ENCODE results near the gene ZBTB37. TPM values are rescaled to one million over a fixed set of nuclear protein-coding genes. Genes with fewer than 3 reads are reported as not detected.

ZBTB37 gene
- total and polyA plus RNA-seq, 2 of the 4 experiments (the other 2 are of a cell fraction), result 1.0 to 13.1 TPM

DNA sequence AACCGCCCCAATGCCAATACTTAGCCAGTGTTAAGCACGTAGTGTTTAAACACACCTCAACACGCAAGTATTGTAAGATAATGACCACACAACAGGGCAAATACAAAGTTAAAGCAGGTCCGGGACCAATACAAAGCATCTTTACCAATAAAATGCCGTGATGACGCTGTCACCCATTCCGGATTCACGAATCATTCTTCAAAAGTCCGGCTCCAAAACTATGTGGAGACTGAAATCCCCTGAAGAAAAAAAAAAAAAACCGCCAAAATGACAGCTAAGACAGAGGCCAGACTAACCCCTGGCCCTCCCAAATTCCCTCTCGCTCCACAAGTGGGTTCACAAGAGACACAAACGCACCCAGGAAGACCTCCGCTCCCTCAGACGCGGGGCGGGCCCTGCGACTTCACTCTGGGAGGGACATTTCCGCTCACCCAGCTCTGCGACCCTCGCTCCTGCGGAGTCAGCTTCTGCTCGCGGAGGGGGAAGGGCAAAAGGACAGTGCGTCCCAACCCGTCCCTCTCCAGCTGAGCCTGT, 44.3 kb upstream of the ZBTB37 start:
- peak overlapping the region; percentile 72 for H3K9ac ChIP-seq (ENCODE audit: low read depth, low read length)
- H3K14ac ChIP-seq (replicated peaks; ENCODE audit: low read depth, low read length), result peak overlapping the region; percentile 91
- CTCF ChIA-PET, result interaction anchor here (2.7 kb wide), 1 partner anchor 394 kb away, joined by 14 read pairs; no protein-coding TSS in a partner anchor
- peaks cover 10 to 42% of the 10 kb centered on the region in 2 experiments for H3K79me1 ChIP-seq (ENCODE audit: low read depth in 1 of 2, low read length in 2 of 2)
- no peaks in the 10 kb centered on the region for H4K20me1 ChIP-seq (ENCODE audit: insufficient read depth, low read length)
- H2BK5ac ChIP-seq (ENCODE audit: low read depth, low read length, poor library complexity, severe bottlenecking), result peak overlapping the region; percentile 74
- H2BK20ac ChIP-seq (ENCODE audit: low read depth, low read length), result 0 out of 2 replicates have a peak overlapping the region, but pooled peaks have one; percentile 5
- POLR2A ChIA-PET (ENCODE audit: unreplicated experiment), result interaction anchor here (0.5 to 0.9 kb wide), 3 partner anchors 9 to 60 kb away, joined by 3 to 6 read pairs (median 3); no protein-coding TSS in a partner anchor
- peak overlapping the region; percentile 79 for H2BK15ac ChIP-seq (ENCODE audit: low read depth, low read length)
- WGBS, 2 experiments (ENCODE audit: extremely low coverage in 2 of 2, insufficient read length in 1 of 2), result 0% methylated on average over 6 of the region's 25 CpGs; no CpG with 5 or more reads in 1 of the 2 experiments
- H3K9me3 ChIP-seq (ENCODE audit: control insufficient read depth, insufficient read depth, low read length), result no peaks in the 10 kb centered on the region
- TSS peak; percentile 58 for BruUV-seq (replicated peaks)
- TF ChIP-seq CHD1 (IDR thresholded peaks at IDR 0.05; ENCODE audit: low read depth, low read length) (no peak), CEBPB (IDR thresholded peaks at IDR 0.05; ENCODE audit: low read depth, low read length) (no peak), NFE2L2 (IDR thresholded peaks at IDR 0.05; ENCODE audit: low read depth, low read length) (no peak)
- peak overlapping the region; percentile 74 for H3K27ac ChIP-seq (ENCODE audit: insufficient read depth, low read length)
- no peaks in the 10 kb centered on the region for H3K27me3 ChIP-seq (ENCODE audit: control insufficient read depth, insufficient read depth, low read length)
- DNase-seq (peak; percentile 20), ATAC-seq (ENCODE audit: low read depth) (no peak; the same call in 1 of the 2 replicates)
- H3K4me3 ChIP-seq (ENCODE audit: insufficient read depth, low read depth, low read length), result peak overlapping the region; percentile 65
- peak overlapping the region; percentile 53; the same call in 1 of the 2 replicates for H4K5ac ChIP-seq (ENCODE audit: low read depth, low read length)
- peak overlapping the region; percentile 97 for H2AFZ ChIP-seq (replicated peaks; ENCODE audit: low read length, poor library complexity)
- peak overlapping the region; percentile 72 for H3K4ac ChIP-seq (ENCODE audit: low read depth, low read length)
- 0 out of 2 replicates have a peak, but pooled peaks cover under 1% of the 10 kb centered on the region for H3K36me3 ChIP-seq (ENCODE audit: control insufficient read depth, insufficient read depth, low read length)
- H3K9me1 ChIP-seq (ENCODE audit: insufficient read depth, low read length), result no peaks in the 10 kb centered on the region
- H3K18ac ChIP-seq (ENCODE audit: low read depth, low read length), result no peak overlapping the region
- peaks cover 2% of the 10 kb centered on the region; the same call in 1 of the 2 replicates for H3K4me1 ChIP-seq (ENCODE audit: control insufficient read depth, insufficient read depth, low read length)
- H2BK120ac ChIP-seq (ENCODE audit: low read depth, low read length), result peak overlapping the region; percentile 58
- dilution Hi-C loops (cut with HindIII; ENCODE audit: low sequenced_read_pairs, unreplicated experiment) (no loop called here), in situ Hi-C loops (cut with MboI; ENCODE audit: low sequenced_read_pairs) (loop anchor here (10.0 kb wide), 2 partner anchors 389 to 1079 kb away; no protein-coding TSS in a partner anchor), intact Hi-C loops (cut with micrococcal nuclease) (loop anchor here (1.0 to 5.0 kb wide), 6 partner anchors 29 to 1079 kb away; partner anchors contain the start of genes PRDX6 and TNFSF4)
- peak overlapping the region; percentile 96 for H3K4me2 ChIP-seq (ENCODE audit: low read depth, low read length)
- H4K8ac ChIP-seq (ENCODE audit: low read depth in 2 of 2, low read length in 2 of 2), result peak overlapping the region; percentile 32 to 87
- peak overlapping the region; percentile 96 for H2AK9ac ChIP-seq (replicated peaks; ENCODE audit: low read depth, low read length, poor library complexity)
- peak overlapping the region; percentile 90 for H3K23ac ChIP-seq (ENCODE audit: low read depth, low read length)
- peak overlapping the region; percentile 57; the same call in 1 of the 2 replicates for H2AK5ac ChIP-seq (ENCODE audit: low read depth, low read length)
- H4K91ac ChIP-seq (ENCODE audit: insufficient read depth, low read depth, low read length), result peak overlapping the region; percentile 71
- H3K56ac ChIP-seq (ENCODE audit: extremely low read depth, insufficient read depth, low read length), result peak overlapping the region; percentile 96

Measured in IMR-90 (cell line).